ENCODE data around the gene PPP1CB. TPM values are rescaled to one million over a fixed set of nuclear protein-coding genes. Genes with fewer than 3 reads are reported as not detected.

PPP1CB gene
- polyA plus RNA-seq, 2 of the 4 experiments (the other 2 are of a cell fraction) = 147 to 188 TPM

- FAIRE-seq = no peak
- ChIA-PET POLR2A (interaction anchor here (1.3 kb wide), 1 partner anchor 25 kb away, joined by 4 read pairs; the partner anchor contains the start of gene PPP1CB), CTCF (interaction anchor here (0.8 to 2.9 kb wide), 4 partner anchors 32 to 234 kb away, joined by 3 to 15 read pairs (median 4); no protein-coding TSS in a partner anchor)
- no peak for DNase-seq (ENCODE audit: low read depth in 1 of 2, low spot score in 1 of 2)
- TF ChIP-seq RAD21 (conservative IDR thresholded peaks at IDR 0.05 in 1 of 2, IDR thresholded peaks at IDR 0.05 in 1 of 2) (no peak), KDM5A (IDR thresholded peaks at IDR 0.05) (no peak), FOSB (CRISPR knock-in tag; IDR thresholded peaks at IDR 0.05) (no peak), ZNF302 (CRISPR knock-in tag; IDR thresholded peaks at IDR 0.05) (no peak), REST (IDR thresholded peaks at IDR 0.05) (no peak), RFX5 (IDR thresholded peaks at IDR 0.05) (no peak), HEYL (CRISPR knock-in tag; IDR thresholded peaks at IDR 0.05) (no peak), NPAS2 (CRISPR knock-in tag; IDR thresholded peaks at IDR 0.05; ENCODE audit: borderline replicate concordance) (no peak), HDAC2 (IDR thresholded peaks at IDR 0.05) (no peak), CTCF (IDR thresholded peaks at IDR 0.05) (no peak)
- H3K4me3 ChIP-seq = no peak overlapping the region
- H3K4me1 ChIP-seq = no peaks in the 10 kb centered on the region
- 92% methylated on average over 6 of the region's 6 CpGs for WGBS (ENCODE audit: missing lambda C conversion rate)
- H3K4me2 ChIP-seq = no peak overlapping the region
- no peaks in the 10 kb centered on the region for H3K9me3 ChIP-seq
- no peak for ATAC-seq
- no peak overlapping the region for H3K27ac ChIP-seq
Measured at GRCh38 chr2:28776471-28776870, 24.8 kb downstream of the PPP1CB start.

GRCh38 chr2:28778392-28778791 lies 26.8 kb downstream of the PPP1CB start:
- 94% methylated on average over 5 of the region's 5 CpGs for WGBS (ENCODE audit: missing lambda C conversion rate)
- no peak overlapping the region for H3K27ac ChIP-seq
- DNase-seq (ENCODE audit: low read depth in 1 of 2, low spot score in 1 of 2) (no peak), ATAC-seq (no peak), FAIRE-seq (no peak)
- no peaks in the 10 kb centered on the region for H3K4me1 ChIP-seq
- ChIA-PET CTCF (interaction anchor here (0.6 to 1.4 kb wide), 4 partner anchors 17 to 1095 kb away, joined by 3 to 6 read pairs (median 3); no protein-coding TSS in a partner anchor), POLR2A (no interaction called here)
- H3K4me2 ChIP-seq = no peak overlapping the region
- TF ChIP-seq NFE2L2 (conservative IDR thresholded peaks at IDR 0.05; ENCODE audit: low read length) = no peak
- no peak for TF ChIP-seq HES2 (IDR thresholded peaks at IDR 0.05)
- no peak for TF ChIP-seq CHD4 (IDR thresholded peaks at IDR 0.05; ENCODE audit: borderline replicate concordance)
- no peak for TF ChIP-seq EHF (CRISPR knock-in tag; IDR thresholded peaks at IDR 0.05)
- no peak for TF ChIP-seq FOSB (CRISPR knock-in tag; IDR thresholded peaks at IDR 0.05)
- no peak for TF ChIP-seq BCL3 (IDR thresholded peaks at IDR 0.05)
- no peak for TF ChIP-seq ZFP36 (IDR thresholded peaks at IDR 0.05; ENCODE audit: borderline replicate concordance, partially characterized antibody)
- TF ChIP-seq TFCP2L1 (CRISPR knock-in tag; IDR thresholded peaks at IDR 0.05) = no peak
- no peak for TF ChIP-seq HOXB5 (CRISPR knock-in tag; IDR thresholded peaks at IDR 0.05)
- TF ChIP-seq SMC3 (IDR thresholded peaks at IDR 0.05) = no peak
- no peak for TF ChIP-seq ZNF302 (CRISPR knock-in tag; IDR thresholded peaks at IDR 0.05)
- no peak for TF ChIP-seq BHLHE40 (IDR thresholded peaks at IDR 0.05; ENCODE audit: low read depth, low read length)
- no peak for TF ChIP-seq MAZ (IDR thresholded peaks at IDR 0.05; ENCODE audit: borderline replicate concordance, low read depth, low read length)
- no peak for TF ChIP-seq NR3C1 (IDR thresholded peaks at IDR 0.05)
- no peak for TF ChIP-seq CBX2 (IDR thresholded peaks at IDR 0.05; ENCODE audit: borderline replicate concordance, low read depth)
- no peak for TF ChIP-seq HEYL (CRISPR knock-in tag; IDR thresholded peaks at IDR 0.05)
- no peak for TF ChIP-seq PHF8 (IDR thresholded peaks at IDR 0.05; ENCODE audit: borderline replicate concordance, low read depth)
- TF ChIP-seq TP53 (CRISPR knock-in tag; IDR thresholded peaks at IDR 0.05) = no peak
- H3K4me3 ChIP-seq = no peak overlapping the region
- H3K9me3 ChIP-seq = no peaks in the 10 kb centered on the region
